Fibroblast of lung (primary cell): ENCODE results near the gene LMNTD2. TPM values are rescaled to one million over a fixed set of nuclear protein-coding genes. Genes with fewer than 3 reads are reported as not detected.
A peak's percentile ranks its signal among the peaks of the same experiment; 100 is the strongest.

Source experiments
- DNase-seq, 2 donors: peaks; one replicate each; pipeline versions ENCODE4 v3.0.0 to v3.0.0-alpha.2; 2010; ENCODE audit warnings: low read depth in 2 of 2
- H2AFZ ChIP-seq: 2 replicates; pipeline ENCODE4 v1.5.1; 2012; ENCODE audit warnings: low read length, control low read depth, inconsistent platforms
- H3K27ac ChIP-seq: 2 replicates; pipeline ENCODE4 v1.5.1; 2011; ENCODE audit warnings: low read length, control low read depth; ENCODE audit not compliant: insufficient read depth
- H3K27me3 ChIP-seq: 2 replicates; pipeline ENCODE4 v1.5.1; 2011; ENCODE audit warnings: mild to moderate bottlenecking, low read length; ENCODE audit not compliant: control insufficient read depth, insufficient read depth
- H3K36me3 ChIP-seq: 2 replicates; pipeline ENCODE4 v1.5.1; 2011; ENCODE audit warnings: low read length; ENCODE audit not compliant: control insufficient read depth, insufficient read depth
- H3K4me1 ChIP-seq: 2 replicates; pipeline ENCODE4 v1.5.1; 2011; ENCODE audit warnings: low read length; ENCODE audit not compliant: control insufficient read depth, insufficient read depth; ENCODE audit errors: extremely low read depth
- H3K4me2 ChIP-seq: 2 replicates; pipeline ENCODE4 v1.5.1; 2011; ENCODE audit warnings: low read length, control low read depth; ENCODE audit not compliant: insufficient read depth; ENCODE audit errors: extremely low read depth
- H3K4me3 ChIP-seq, 4 experiments: fragments of 200-600 bp in 1 of 4; sonication (generic) in 1 of 4; replicated peaks in 1 of 4; 2 replicates each; pipeline ENCODE4 v1.5.1; 2011 to 2016; ENCODE audit warnings: low read length in 4 of 4, low read depth in 3 of 4, mild to moderate bottlenecking in 3 of 4, control low read depth in 2 of 4, inconsistent platforms in 1 of 4, mixed read lengths in 1 of 4; ENCODE audit not compliant: insufficient read depth in 1 of 4; ENCODE audit errors: control extremely low read depth in 1 of 4
- H3K79me2 ChIP-seq: 2 replicates; pipeline ENCODE4 v1.5.1; 2012; ENCODE audit warnings: mild to moderate bottlenecking, low read length, inconsistent platforms; ENCODE audit not compliant: control insufficient read depth, insufficient read depth
- H3K9ac ChIP-seq: 2 replicates; pipeline ENCODE4 v1.5.1; 2011; ENCODE audit warnings: mild to moderate bottlenecking, low read length, control low read depth; ENCODE audit not compliant: insufficient read depth
- H3K9me3 ChIP-seq: 2 replicates; pipeline ENCODE4 v1.5.1; 2012; ENCODE audit warnings: low read depth, low read length; ENCODE audit not compliant: control insufficient read depth, insufficient read depth
- H4K20me1 ChIP-seq: 2 replicates; pipeline ENCODE4 v1.5.1; 2011; ENCODE audit warnings: low read length; ENCODE audit not compliant: control insufficient read depth, insufficient read depth; ENCODE audit errors: extremely low read depth
- CTCF ChIP-seq, 2 donors: IDR thresholded peaks in 1 of 2; conservative IDR thresholded peaks in 1 of 2; 1 replicate in 1 of 2; 2 replicates in 1 of 2; pipeline ENCODE4 v1.5.1; 2011 to 2012; ENCODE audit warnings: low read length in 2 of 2, control low read depth in 1 of 2, inconsistent platforms in 1 of 2, low read depth in 1 of 2, mild to moderate bottlenecking in 1 of 2
- EZH2 ChIP-seq: IDR thresholded peaks from 2 replicates; pipeline ENCODE4 v1.5.1; 2012; ENCODE audit warnings: low read length, control low read depth, mild to moderate bottlenecking; ENCODE audit errors: missing control alignments
- polyA plus RNA-seq, 2 donors: library from polyadenylated mRNA; depleted of rRNA in 1 of 2; stranded (reverse) in 1 of 2; unstranded in 1 of 2; fragments of >200 nt; gene quantifications; 2 replicates each; pipeline ENCODE4 v1.2.1, GENCODE V29; 2011 to 2012; ENCODE audit warnings: missing spikeins in 1 of 2
- total RNA-seq: library from RNA; depleted of rRNA; stranded (reverse); fragments of >200 nt; gene quantifications from 2 replicates; pipeline ENCODE4 v1.2.1, GENCODE V29; 2014

Gene LMNTD2
- total and polyA plus RNA-seq, 2 donors (not counting 1 experiment from before 2014, with no cell fraction given), result 0.08 to 0.17 TPM

GRCh38 chr11:533586-534395, 26.7 kb downstream of the LMNTD2 start:
- H2AFZ ChIP-seq, result no peak overlapping the region

GRCh38 chr11:532986-533585, 27.5 kb downstream of the LMNTD2 start:
- Histone ChIP-seq H4K20me1 (no peaks in the 10 kb centered on the region), H3K4me2 (no peak overlapping the region), H2AFZ (no peak overlapping the region), H3K79me2 (peaks cover 12% of the 10 kb centered on the region), H3K9me3 (no peaks in the 10 kb centered on the region), H3K4me3 (no peak overlapping the region), H3K36me3 (peaks cover 15% of the 10 kb centered on the region), H3K27ac (no peak overlapping the region), H3K4me1 (no peaks in the 10 kb centered on the region), H3K27me3 (no peaks in the 10 kb centered on the region), H3K9ac (no peak overlapping the region)
- no peak for TF ChIP-seq EZH2
- DNase-seq, result no peak

More at GRCh38 chr11:533586-534395, 26.7 kb downstream of the LMNTD2 start:
- H3K27ac ChIP-seq, result no peak overlapping the region
- H4K20me1 ChIP-seq, result no peaks in the 10 kb centered on the region
- peak overlapping the region; percentile 94 for H3K4me2 ChIP-seq
- H3K9ac ChIP-seq, result peak overlapping the region; percentile 69
- H3K4me1 ChIP-seq, result no peaks in the 10 kb centered on the region
- no peaks in the 10 kb centered on the region for H3K27me3 ChIP-seq
- TF ChIP-seq CTCF (conservative IDR thresholded peaks at IDR 0.05 in 1 of 2, IDR thresholded peaks at IDR 0.05 in 1 of 2; ENCODE audit: low read depth in 1 of 2, low read length in 2 of 2), result no peak
- TF ChIP-seq EZH2, result no peak
- peaks cover 15% of the 10 kb centered on the region for H3K36me3 ChIP-seq
- H3K9me3 ChIP-seq, result no peaks in the 10 kb centered on the region
- DNase-seq, result no peak
- peak overlapping the region; percentile 63 to 89 (median 82) for H3K4me3 ChIP-seq
- peaks cover 12% of the 10 kb centered on the region for H3K79me2 ChIP-seq

- H3K9ac ChIP-seq, result no peak overlapping the region
- H3K4me3 ChIP-seq, result no peak overlapping the region
- no peaks in the 10 kb centered on the region for H3K4me1 ChIP-seq
- H4K20me1 ChIP-seq, result no peaks in the 10 kb centered on the region
- TF ChIP-seq EZH2, result no peak
- TF ChIP-seq CTCF (conservative IDR thresholded peaks at IDR 0.05 in 1 of 2, IDR thresholded peaks at IDR 0.05 in 1 of 2; ENCODE audit: low read depth in 1 of 2, low read length in 2 of 2), result no peak
- no peak overlapping the region for H3K4me2 ChIP-seq
- peaks cover 12% of the 10 kb centered on the region for H3K79me2 ChIP-seq
- H3K9me3 ChIP-seq, result no peaks in the 10 kb centered on the region
- DNase-seq, result no peak
- no peaks in the 10 kb centered on the region for H3K27me3 ChIP-seq
- H3K36me3 ChIP-seq, result peaks cover 15% of the 10 kb centered on the region
- no peak overlapping the region for H2AFZ ChIP-seq
- H3K27ac ChIP-seq, result no peak overlapping the region
Observed at GRCh38 chr11:532527-532985, 28.0 kb downstream of the LMNTD2 start.
